ENCODE measurements around the gene GGT6.

GGT6 gene

GRCh38 chr17:4522661-4523060 lies 37.7 kb downstream of the GGT6 start:
- DNase-seq (ENCODE audit: low spot score): no peak

- no peak for DNase-seq (ENCODE audit: low spot score)
These were observed 39.3 kb downstream of the GGT6 start for GRCh38 chr17:4520894-4521600.

GRCh38 chr17:4520060-4520893 lies 40.1 kb downstream of the GGT6 start:
- no peak for DNase-seq (ENCODE audit: low spot score)

GRCh38 chr17:4519361-4519788 lies 41.0 kb downstream of the GGT6 start:
- no peak for DNase-seq (ENCODE audit: low spot score)

GRCh38 chr17:4518901-4519300 lies 41.5 kb downstream of the GGT6 start:
- DNase-seq (ENCODE audit: low spot score): no peak

GRCh38 chr17:4516735-4517134 lies 43.6 kb downstream of the GGT6 start:
- DNase-seq (ENCODE audit: low spot score): no peak

GRCh38 chr17:4515501-4515900 lies 44.9 kb downstream of the GGT6 start:
- no peak for DNase-seq (ENCODE audit: low spot score)

- no peak for DNase-seq (ENCODE audit: low spot score)
These were observed 45.6 kb downstream of the GGT6 start for GRCh38 chr17:4514779-4515178.

GRCh38 chr17:4514206-4514605 lies 46.2 kb downstream of the GGT6 start:
- DNase-seq (ENCODE audit: low spot score): no peak

GRCh38 chr17:4513113-4514032 lies 47.0 kb downstream of the GGT6 start:
- DNase-seq (ENCODE audit: low spot score): no peak

GRCh38 chr17:4512156-4513112 lies 47.9 kb downstream of the GGT6 start:
- no peak for DNase-seq (ENCODE audit: low spot score)

- DNase-seq (ENCODE audit: low spot score): peak; percentile 59
These were observed 49.0 kb downstream of the GGT6 start for GRCh38 chr17:4511199-4511932.

- no peak for DNase-seq (ENCODE audit: low spot score)
These were observed 49.8 kb downstream of the GGT6 start for GRCh38 chr17:4510618-4510941.

GRCh38 chr17:4509923-4510617 lies 50.3 kb downstream of the GGT6 start:
- no peak for DNase-seq (ENCODE audit: low spot score)

GRCh38 chr17:4509401-4509800 lies 51.0 kb downstream of the GGT6 start:
- DNase-seq (ENCODE audit: low spot score): no peak

- DNase-seq (ENCODE audit: low spot score): no peak
These were observed 52.2 kb downstream of the GGT6 start for GRCh38 chr17:4508207-4508606.

GRCh38 chr17:4507361-4508111 lies 52.8 kb downstream of the GGT6 start:
- DNase-seq (ENCODE audit: low spot score): no peak
